IMR-90 (cell line): ENCODE data around the gene ST3GAL3. TPM values are rescaled to one million over a fixed set of nuclear protein-coding genes. Genes with fewer than 3 reads are reported as not detected.

Experiments
- ATAC-seq: fragments of 200-7000 bp; cut with Tn5 transposase; 2 replicates; pipeline ENCODE4 v1.9.1; 2020; ENCODE audit warnings: low read depth, mild to moderate bottlenecking, moderate library complexity
- BruUV-seq: library from RNA; stranded (reverse); fragments of 400-500 nt; replicated peaks from 2 replicates; lab custom pipeline; 2021; lab: Mats Ljungman, UMichigan
- CTCF ChIA-PET: fragments of 300-600 bp; formaldehyde crosslinking; extraction: SDS; loops from one replicate; lab custom pipeline; 2021; ENCODE audit warnings: antibody characterized with exemption; lab: Yijun Ruan, JAX
- POLR2A ChIA-PET: fragments of 300-600 bp; sonication (Branson Sonifier 250); formaldehyde crosslinking; loops from one replicate; lab custom pipeline; 2022; ENCODE audit warnings: antibody characterized with exemption; ENCODE audit not compliant: unreplicated experiment; lab: Charles Lee
- DNase-seq: peaks from one replicate; pipeline ENCODE4 v3.0.0; 2013
- H2AFZ ChIP-seq: replicated peaks from 2 replicates; pipeline ENCODE3; 2013; ENCODE audit warnings: low read length, mild to moderate bottlenecking; ENCODE audit not compliant: poor library complexity
- H2AK5ac ChIP-seq: 2 replicates; pipeline ENCODE4 v1.6.1; 2013; ENCODE audit warnings: low read depth, low read length, inconsistent platforms
- H2AK9ac ChIP-seq: replicated peaks from 2 replicates; pipeline ENCODE3; 2013; ENCODE audit warnings: mild to moderate bottlenecking, low read depth, low read length, moderate library complexity; ENCODE audit not compliant: poor library complexity
- H2BK120ac ChIP-seq: 2 replicates; pipeline ENCODE4 v1.6.1; 2013; ENCODE audit warnings: low read depth, low read length, inconsistent platforms
- H2BK15ac ChIP-seq: 3 replicates; pipeline ENCODE4 v1.6.1; 2013; ENCODE audit warnings: low read depth, low read length, inconsistent platforms
- H2BK20ac ChIP-seq: 2 replicates; pipeline ENCODE4 v1.6.1; 2013; ENCODE audit warnings: low read depth, mild to moderate bottlenecking, inconsistent platforms, low read length, moderate library complexity
- H2BK5ac ChIP-seq: 2 replicates; pipeline ENCODE4 v1.6.1; 2013; ENCODE audit warnings: mild to moderate bottlenecking, low read depth, low read length, inconsistent platforms; ENCODE audit not compliant: poor library complexity, severe bottlenecking
- H3K14ac ChIP-seq: replicated peaks from 2 replicates; pipeline ENCODE4 v1.6.1; 2013; ENCODE audit warnings: low read depth, low read length, inconsistent platforms
- H3K18ac ChIP-seq: 2 replicates; pipeline ENCODE4 v1.6.1; 2013; ENCODE audit warnings: low read depth, low read length, control low read depth
- H3K23ac ChIP-seq: 2 replicates; pipeline ENCODE4 v1.6.1; 2013; ENCODE audit warnings: low read depth, low read length, inconsistent platforms
- H3K27ac ChIP-seq: 2 replicates; pipeline ENCODE4 v1.5.1; 2013; ENCODE audit warnings: mild to moderate bottlenecking, control low read depth, low read length; ENCODE audit not compliant: insufficient read depth
- H3K27me3 ChIP-seq: 2 replicates; pipeline ENCODE4 v1.6.1; 2013; ENCODE audit warnings: low read length; ENCODE audit not compliant: control insufficient read depth, insufficient read depth
- H3K36me3 ChIP-seq: 2 replicates; pipeline ENCODE4 v1.6.1; 2013; ENCODE audit warnings: low read length, mixed read lengths; ENCODE audit not compliant: control insufficient read depth, insufficient read depth
- H3K4ac ChIP-seq: 2 replicates; pipeline ENCODE4 v1.6.1; 2013; ENCODE audit warnings: low read depth, low read length, inconsistent platforms
- H3K4me1 ChIP-seq: 2 replicates; pipeline ENCODE4 v1.6.1; 2013; ENCODE audit warnings: low read length, mixed read lengths; ENCODE audit not compliant: control insufficient read depth, insufficient read depth
- H3K4me2 ChIP-seq: 2 replicates; pipeline ENCODE4 v1.6.1; 2013; ENCODE audit warnings: low read depth, mild to moderate bottlenecking, control low read depth, low read length, moderate library complexity
- H3K4me3 ChIP-seq: 2 replicates; pipeline ENCODE4 v1.5.1; 2013; ENCODE audit warnings: low read depth, mild to moderate bottlenecking, control low read depth, low read length, moderate library complexity; ENCODE audit not compliant: insufficient read depth
- H3K56ac ChIP-seq: 2 replicates; pipeline ENCODE4 v1.6.1; 2013; ENCODE audit warnings: low read length, inconsistent platforms; ENCODE audit not compliant: insufficient read depth; ENCODE audit errors: extremely low read depth
- H3K79me1 ChIP-seq, 2 experiments: 2 replicates each; pipeline ENCODE4 v1.6.1; 2013; ENCODE audit warnings: low read length in 2 of 2, inconsistent platforms in 1 of 2, low read depth in 1 of 2
- H3K9ac ChIP-seq: 2 replicates; pipeline ENCODE4 v1.6.1; 2013; ENCODE audit warnings: low read depth, low read length, control low read depth
- H3K9me1 ChIP-seq: 2 replicates; pipeline ENCODE4 v1.6.1; 2013; ENCODE audit warnings: low read length, inconsistent platforms; ENCODE audit not compliant: insufficient read depth
- H3K9me3 ChIP-seq: 2 replicates; pipeline ENCODE4 v1.6.1; 2013; ENCODE audit warnings: low read length; ENCODE audit not compliant: control insufficient read depth, insufficient read depth
- H4K20me1 ChIP-seq: 2 replicates; pipeline ENCODE4 v1.6.1; 2013; ENCODE audit warnings: low read length, inconsistent platforms; ENCODE audit not compliant: insufficient read depth
- H4K5ac ChIP-seq: 2 replicates; pipeline ENCODE4 v1.6.1; 2013; ENCODE audit warnings: mild to moderate bottlenecking, low read depth, low read length, control low read depth
- H4K8ac ChIP-seq, 2 experiments: 2 replicates each; pipeline ENCODE4 v1.6.1; 2013; ENCODE audit warnings: low read depth in 2 of 2, low read length in 2 of 2, control low read depth in 1 of 2, inconsistent platforms in 1 of 2
- H4K91ac ChIP-seq: 2 replicates; pipeline ENCODE4 v1.6.1; 2013; ENCODE audit warnings: low read depth, low read length, inconsistent platforms; ENCODE audit not compliant: insufficient read depth
- BHLHE40 ChIP-seq: fragments of 150-350 bp; IDR thresholded peaks from 2 replicates; pipeline ENCODE4 v1.6.1; 2016; ENCODE audit warnings: mild to moderate bottlenecking, low read depth, low read length
- CEBPB ChIP-seq: IDR thresholded peaks from 2 replicates; pipeline ENCODE4 v1.6.1; 2012; ENCODE audit warnings: low read depth, low read length, improper control_type of control experiment
- CHD1 ChIP-seq: IDR thresholded peaks from 2 replicates; pipeline ENCODE4 v1.6.1; 2012; ENCODE audit warnings: low read depth, low read length, improper control_type of control experiment
- CTCF ChIP-seq: conservative IDR thresholded peaks from 2 replicates; pipeline ENCODE4 v1.5.1; 2012; ENCODE audit warnings: mild to moderate bottlenecking, low read depth, low read length, improper control_type of control experiment
- ELK1 ChIP-seq: fragments of 150-350 bp; IDR thresholded peaks from 2 replicates; pipeline ENCODE4 v1.6.1; 2016; ENCODE audit warnings: low read depth, mild to moderate bottlenecking, low read length, moderate library complexity, borderline replicate concordance
- FOS ChIP-seq: fragments of 150-350 bp; IDR thresholded peaks from 2 replicates; pipeline ENCODE4 v1.6.1; 2016; ENCODE audit warnings: low read depth, low read length
- MAFK ChIP-seq: IDR thresholded peaks from 2 replicates; pipeline ENCODE4 v1.6.1; 2012; ENCODE audit warnings: low read depth, low read length, improper control_type of control experiment
- MAZ ChIP-seq: IDR thresholded peaks from 2 replicates; pipeline ENCODE4 v1.6.1; 2012; ENCODE audit warnings: low read depth, mild to moderate bottlenecking, low read length, improper control_type of control experiment, moderate library complexity, borderline replicate concordance
- NFE2L2 ChIP-seq: fragments of 150-350 bp; IDR thresholded peaks from 2 replicates; pipeline ENCODE4 v1.6.1; 2016; ENCODE audit warnings: low read depth, mild to moderate bottlenecking, low read length
- RAD21 ChIP-seq: IDR thresholded peaks from 2 replicates; pipeline ENCODE4 v1.6.1; 2012; ENCODE audit warnings: low read length, improper control_type of control experiment
- RCOR1 ChIP-seq: IDR thresholded peaks from 2 replicates; pipeline ENCODE4 v1.6.1; 2012; ENCODE audit warnings: mild to moderate bottlenecking, low read length, improper control_type of control experiment; ENCODE audit not compliant: insufficient replicate concordance
- RFX5 ChIP-seq: IDR thresholded peaks from 2 replicates; pipeline ENCODE4 v1.8.0; 2012; ENCODE audit warnings: low read depth, mild to moderate bottlenecking, low read length, moderate library complexity
- WGBS, 2 experiments: methylation state at CpG; one replicate each; pipeline versions ENCODE4 v1.1.5 to v1.1.7; 2013; ENCODE audit warnings: missing lambda C conversion rate in 2 of 2; ENCODE audit not compliant: insufficient read length in 1 of 2; ENCODE audit errors: extremely low coverage in 2 of 2; 5-methylcytosine and 5-hydroxymethylcytosine counted together
- dilution Hi-C: fragments of 300-500 bp; cut with HindIII; formaldehyde crosslinking; loops from one replicate; pipeline ENCODE4 v1.14.3; 2018; ENCODE audit warnings: low sequenced_read_pairs; ENCODE audit not compliant: unreplicated experiment
- in situ Hi-C: fragments of 300-500 bp; cut with MboI; formaldehyde crosslinking; loops from 3 replicates; pipeline ENCODE4 v1.14.3; 2019; ENCODE audit warnings: low sequenced_read_pairs, inconsistent platforms, mixed read lengths
- intact Hi-C: fragments of 100-400 bp; cut with micrococcal nuclease; formaldehyde crosslinking; loops from 2 replicates; pipeline ENCODE4 v1.10.0; 2022
- polyA plus RNA-seq, 3 experiments: library from polyadenylated mRNA; depleted of rRNA; stranded (reverse); fragments of >200 nt; gene quantifications; 2 replicates each; pipeline ENCODE4 v1.2.3, GENCODE V29; 2012; ENCODE audit warnings: low replicate concordance in 1 of 3
- total RNA-seq: library from RNA; depleted of rRNA; stranded (reverse); fragments of >200 nt; gene quantifications from 2 replicates; pipeline ENCODE4 v1.2.3, GENCODE V29; 2012
- TF ChIP-seq, protein P1 (sequence below): fragments of 150-350 bp; IDR thresholded peaks from 2 replicates; pipeline ENCODE4 v1.6.1; 2017; ENCODE audit warnings: mild to moderate bottlenecking, antibody characterized with exemption, low read length, low read depth

ST3GAL3 gene
- total and polyA plus RNA-seq, 2 of the 4 experiments (the other 2 are of a cell fraction), result 12.0 to 14.8 TPM

DNA sequence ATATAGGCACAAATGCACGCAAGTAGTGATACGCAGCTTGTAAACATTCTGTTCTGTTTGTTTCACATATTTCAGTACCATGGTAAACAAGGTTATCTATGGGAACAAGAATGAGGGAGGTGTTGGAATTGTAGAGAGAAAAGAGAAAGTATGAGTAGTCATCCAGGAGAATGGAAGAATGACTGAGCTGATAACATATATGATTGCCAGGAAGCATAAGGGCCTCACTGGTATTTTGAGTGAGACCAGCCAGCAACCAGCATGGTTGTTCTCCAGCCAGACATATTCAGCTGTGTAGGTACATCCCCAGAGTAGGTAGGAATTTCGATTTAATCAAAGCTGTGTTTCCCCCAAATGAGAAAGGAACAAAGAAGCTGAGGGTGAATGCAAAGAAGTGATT is 167.4 kb downstream of the ST3GAL3 start:
- peaks cover 6% of the 10 kb centered on the region for H3K4me1 ChIP-seq
- ATAC-seq (no peak), DNase-seq (no peak)
- no peak overlapping the region for H3K18ac ChIP-seq
- no peak overlapping the region for H2AK9ac ChIP-seq
- H3K4ac ChIP-seq, result no peak overlapping the region
- no peak overlapping the region for H4K5ac ChIP-seq
- no peaks in the 10 kb centered on the region for H3K9me3 ChIP-seq
- no peak for TF ChIP-seq CTCF
- no peak for TF ChIP-seq NFE2L2
- TF ChIP-seq, protein P1, sequence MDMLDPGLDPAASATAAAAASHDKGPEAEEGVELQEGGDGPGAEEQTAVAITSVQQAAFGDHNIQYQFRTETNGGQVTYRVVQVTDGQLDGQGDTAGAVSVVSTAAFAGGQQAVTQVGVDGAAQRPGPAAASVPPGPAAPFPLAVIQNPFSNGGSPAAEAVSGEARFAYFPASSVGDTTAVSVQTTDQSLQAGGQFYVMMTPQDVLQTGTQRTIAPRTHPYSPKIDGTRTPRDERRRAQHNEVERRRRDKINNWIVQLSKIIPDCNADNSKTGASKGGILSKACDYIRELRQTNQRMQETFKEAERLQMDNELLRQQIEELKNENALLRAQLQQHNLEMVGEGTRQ, result no peak
- TF ChIP-seq FOS, result no peak
- no peak for TF ChIP-seq RCOR1
- TF ChIP-seq RAD21, result no peak
- no peak for TF ChIP-seq BHLHE40
- TF ChIP-seq MAFK, result no peak
- TF ChIP-seq ELK1, result no peak
- no peak for TF ChIP-seq CHD1
- no peak for TF ChIP-seq CEBPB
- TF ChIP-seq MAZ, result no peak
- TF ChIP-seq RFX5, result no peak
- ChIA-PET CTCF (no interaction called here), POLR2A (no interaction called here)
- no peak overlapping the region for H2BK5ac ChIP-seq
- no peak overlapping the region for H3K4me3 ChIP-seq
- H3K36me3 ChIP-seq, result peaks cover 1% of the 10 kb centered on the region
- H2BK15ac ChIP-seq, result no peak overlapping the region
- no peak overlapping the region for H3K14ac ChIP-seq
- no peak overlapping the region for H3K23ac ChIP-seq
- peaks cover 2 to 14% of the 10 kb centered on the region in 2 experiments; a peak in 2 of 4 replicates for H3K79me1 ChIP-seq
- no peak overlapping the region for H4K91ac ChIP-seq
- in situ Hi-C loops (no loop called here), intact Hi-C loops (no loop called here), dilution Hi-C loops (no loop called here)
- H3K9me1 ChIP-seq, result peaks cover 29% of the 10 kb centered on the region
- no peaks in the 10 kb centered on the region for H3K27me3 ChIP-seq
- H2AK5ac ChIP-seq, result no peak overlapping the region
- H4K8ac ChIP-seq, result no peak overlapping the region
- no peak overlapping the region for H3K4me2 ChIP-seq
- H3K56ac ChIP-seq, result no peak overlapping the region
- WGBS, 2 experiments, result 93% methylated on average over 2 of the region's 3 CpGs; no CpG with 5 or more reads in 1 of the 2 experiments
- H4K20me1 ChIP-seq, result peaks cover 11% of the 10 kb centered on the region; the same call in 1 of the 2 replicates
- no TSS peak for BruUV-seq
- H3K27ac ChIP-seq, result no peak overlapping the region
- no peak overlapping the region for H2BK120ac ChIP-seq
- H2AFZ ChIP-seq, result no peak overlapping the region
- H2BK20ac ChIP-seq, result no peak overlapping the region
- H3K9ac ChIP-seq, result no peak overlapping the region
